ACC112 (cell line): ENCODE results near the gene MINPP1.

Source experiments
- H2AFZ ChIP-seq: fragments of 200-600 bp; sonication (generic); one replicate; pipeline ENCODE4 v1.6.0; 2017; ENCODE audit warnings: antibody characterized with exemption, low read length; ENCODE audit not compliant: unreplicated experiment
- H3K27ac ChIP-seq: fragments of 200-600 bp; sonication (generic); 2 replicates; pipeline ENCODE4 v1.5.1; 2014; ENCODE audit warnings: low read depth, mild to moderate bottlenecking, antibody characterized with exemption, low read length, moderate library complexity
- H3K27me3 ChIP-seq: fragments of 200-600 bp; sonication (generic); 2 replicates; pipeline ENCODE4 v1.6.1; 2014; ENCODE audit warnings: mild to moderate bottlenecking, antibody characterized with exemption, low read length, moderate library complexity, mixed read lengths; ENCODE audit not compliant: insufficient read depth
- H3K36me3 ChIP-seq: fragments of 200-600 bp; sonication (generic); 2 replicates; pipeline ENCODE4 v1.6.1; 2016; ENCODE audit warnings: mild to moderate bottlenecking, antibody characterized with exemption, low read length, moderate library complexity, mixed read lengths; ENCODE audit not compliant: insufficient read depth
- H3K4me1 ChIP-seq: fragments of 200-600 bp; sonication (generic); one replicate; pipeline ENCODE4 v1.6.1; 2016; ENCODE audit warnings: low read length, mixed read lengths; ENCODE audit not compliant: insufficient read depth, unreplicated experiment, control insufficient read depth
- H3K4me3 ChIP-seq: fragments of 200-600 bp; sonication (generic); 2 replicates; pipeline ENCODE4 v1.5.1; 2014; ENCODE audit warnings: mild to moderate bottlenecking, low read depth, low read length
- H3K79me2 ChIP-seq: fragments of 200-600 bp; sonication (generic); one replicate; pipeline ENCODE4 v1.6.0; 2016; ENCODE audit warnings: low read length; ENCODE audit not compliant: control insufficient read depth, unreplicated experiment, insufficient read depth

Gene MINPP1

GRCh38 chr10:87562750-87563149 lies 58.1 kb downstream of the MINPP1 start:
- no peaks in the 10 kb centered on the region for H3K27me3 ChIP-seq
- H3K27ac ChIP-seq = no peak overlapping the region
- H2AFZ ChIP-seq = no peak overlapping the region
- H3K4me3 ChIP-seq = no peak overlapping the region
- no peaks in the 10 kb centered on the region for H3K79me2 ChIP-seq
- H3K4me1 ChIP-seq = no peaks in the 10 kb centered on the region
- H3K36me3 ChIP-seq = no peaks in the 10 kb centered on the region

- H3K27ac ChIP-seq = no peak overlapping the region
- H3K79me2 ChIP-seq = no peaks in the 10 kb centered on the region
- H2AFZ ChIP-seq = no peak overlapping the region
- H3K36me3 ChIP-seq = no peaks in the 10 kb centered on the region
- no peak overlapping the region for H3K4me3 ChIP-seq
- H3K4me1 ChIP-seq = no peaks in the 10 kb centered on the region
- H3K27me3 ChIP-seq = no peaks in the 10 kb centered on the region
These were observed 60.3 kb downstream of the MINPP1 start for GRCh38 chr10:87565010-87565409.

GRCh38 chr10:87575851-87576250 lies 71.2 kb downstream of the MINPP1 start:
- Histone ChIP-seq H2AFZ (no peak overlapping the region), H3K79me2 (no peaks in the 10 kb centered on the region)

GRCh38 chr10:87578160-87578841 lies 73.6 kb downstream of the MINPP1 start:
- Histone ChIP-seq H3K4me1 (peaks cover 12% of the 10 kb centered on the region), H3K79me2 (no peaks in the 10 kb centered on the region), H3K27me3 (no peaks in the 10 kb centered on the region), H3K36me3 (no peaks in the 10 kb centered on the region), H2AFZ (peak overlapping the region; percentile 94), H3K27ac (no peak overlapping the region), H3K4me3 (no peak overlapping the region)

More at GRCh38 chr10:87575851-87576250, 71.2 kb downstream of the MINPP1 start:
- H3K4me1 ChIP-seq = peaks cover 12% of the 10 kb centered on the region
- no peak overlapping the region for H3K4me3 ChIP-seq
- no peaks in the 10 kb centered on the region for H3K36me3 ChIP-seq
- H3K27me3 ChIP-seq = no peaks in the 10 kb centered on the region
- H3K27ac ChIP-seq = no peak overlapping the region

GRCh38 chr10:87578842-87579401 lies 74.2 kb downstream of the MINPP1 start:
- Histone ChIP-seq H2AFZ (peak overlapping the region; percentile 94), H3K79me2 (no peaks in the 10 kb centered on the region), H3K27me3 (no peaks in the 10 kb centered on the region), H3K27ac (no peak overlapping the region), H3K4me1 (peaks cover 12% of the 10 kb centered on the region), H3K36me3 (no peaks in the 10 kb centered on the region), H3K4me3 (peak overlapping the region; percentile 57; the same call in 1 of the 2 replicates)

GRCh38 chr10:87579563-87579962 lies 74.9 kb downstream of the MINPP1 start:
- Histone ChIP-seq H3K4me3 (peak overlapping the region; percentile 57; the same call in 1 of the 2 replicates), H2AFZ (peak overlapping the region; percentile 94), H3K27ac (no peak overlapping the region)

GRCh38 chr10:87580016-87580415 lies 75.3 kb downstream of the MINPP1 start:
- no peak overlapping the region for H3K27ac ChIP-seq
- H3K79me2 ChIP-seq = no peaks in the 10 kb centered on the region
- H3K36me3 ChIP-seq = no peaks in the 10 kb centered on the region
- no peaks in the 10 kb centered on the region for H3K27me3 ChIP-seq
- H3K4me3 ChIP-seq = no peak overlapping the region
- peaks cover 12% of the 10 kb centered on the region for H3K4me1 ChIP-seq
- no peak overlapping the region for H2AFZ ChIP-seq

More at GRCh38 chr10:87579563-87579962, 74.9 kb downstream of the MINPP1 start:
- Histone ChIP-seq H3K79me2 (no peaks in the 10 kb centered on the region), H3K36me3 (no peaks in the 10 kb centered on the region), H3K27me3 (no peaks in the 10 kb centered on the region), H3K4me1 (peaks cover 12% of the 10 kb centered on the region)

- no peaks in the 10 kb centered on the region for H3K36me3 ChIP-seq
- no peak overlapping the region for H3K27ac ChIP-seq
- no peaks in the 10 kb centered on the region for H3K27me3 ChIP-seq
- H2AFZ ChIP-seq = no peak overlapping the region
- peaks cover 9% of the 10 kb centered on the region for H3K4me1 ChIP-seq
- no peak overlapping the region for H3K4me3 ChIP-seq
- no peaks in the 10 kb centered on the region for H3K79me2 ChIP-seq
These were observed 81.1 kb downstream of the MINPP1 start for GRCh38 chr10:87585565-87586514.

GRCh38 chr10:87589645-87590051 lies 85.0 kb downstream of the MINPP1 start:
- H3K36me3 ChIP-seq = no peaks in the 10 kb centered on the region
- H3K4me3 ChIP-seq = no peak overlapping the region
- H3K27me3 ChIP-seq = no peaks in the 10 kb centered on the region
- peaks cover 9% of the 10 kb centered on the region for H3K4me1 ChIP-seq
- no peaks in the 10 kb centered on the region for H3K79me2 ChIP-seq
- no peak overlapping the region for H3K27ac ChIP-seq
- H2AFZ ChIP-seq = no peak overlapping the region

GRCh38 chr10:87590705-87591588 lies 86.3 kb downstream of the MINPP1 start:
- H2AFZ ChIP-seq = no peak overlapping the region
- no peaks in the 10 kb centered on the region for H3K79me2 ChIP-seq
- peaks cover 2% of the 10 kb centered on the region for H3K4me1 ChIP-seq
- H3K4me3 ChIP-seq = no peak overlapping the region
- H3K27me3 ChIP-seq = no peaks in the 10 kb centered on the region
- no peak overlapping the region for H3K27ac ChIP-seq
- no peaks in the 10 kb centered on the region for H3K36me3 ChIP-seq
